HG03571 (cell line): ENCODE measurements around the gene OTOR.

ENCODE experiments used
- ATAC-seq: cut with Tn5 transposase; IDR thresholded peaks from one replicate; pipeline ENCODE4 v1.9.1; 2021; ENCODE audit not compliant: unreplicated experiment

Gene OTOR

GRCh38 chr20:16747291-16747811 is 807 bp upstream of the OTOR start:
- no peak for ATAC-seq

GRCh38 chr20:16749573-16749972 is 1.4 kb downstream of the OTOR start:
- no peak for ATAC-seq

GRCh38 chr20:16752082-16752481 is 3.9 kb downstream of the OTOR start:
- ATAC-seq: no peak

DNA sequence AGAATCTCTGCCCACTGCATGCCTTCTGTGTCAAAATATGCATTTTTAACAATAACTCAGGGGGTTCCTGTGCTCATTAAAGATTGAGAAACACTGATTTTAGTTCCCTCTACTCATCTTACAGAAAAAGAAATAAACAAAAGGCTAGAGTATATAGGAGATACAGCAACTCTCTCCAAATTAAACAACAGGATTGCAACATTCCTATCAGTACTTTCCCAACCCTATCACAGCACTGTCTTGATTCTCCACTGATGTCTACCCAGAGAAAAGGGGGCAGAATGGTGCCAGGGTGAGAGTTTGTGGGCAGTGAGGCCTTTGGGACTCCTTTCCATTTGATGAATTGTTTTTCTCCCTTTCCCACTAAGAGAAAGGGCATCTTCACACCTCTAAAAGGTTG is 4.7 kb downstream of the OTOR start:
- ATAC-seq: no peak

DNA sequence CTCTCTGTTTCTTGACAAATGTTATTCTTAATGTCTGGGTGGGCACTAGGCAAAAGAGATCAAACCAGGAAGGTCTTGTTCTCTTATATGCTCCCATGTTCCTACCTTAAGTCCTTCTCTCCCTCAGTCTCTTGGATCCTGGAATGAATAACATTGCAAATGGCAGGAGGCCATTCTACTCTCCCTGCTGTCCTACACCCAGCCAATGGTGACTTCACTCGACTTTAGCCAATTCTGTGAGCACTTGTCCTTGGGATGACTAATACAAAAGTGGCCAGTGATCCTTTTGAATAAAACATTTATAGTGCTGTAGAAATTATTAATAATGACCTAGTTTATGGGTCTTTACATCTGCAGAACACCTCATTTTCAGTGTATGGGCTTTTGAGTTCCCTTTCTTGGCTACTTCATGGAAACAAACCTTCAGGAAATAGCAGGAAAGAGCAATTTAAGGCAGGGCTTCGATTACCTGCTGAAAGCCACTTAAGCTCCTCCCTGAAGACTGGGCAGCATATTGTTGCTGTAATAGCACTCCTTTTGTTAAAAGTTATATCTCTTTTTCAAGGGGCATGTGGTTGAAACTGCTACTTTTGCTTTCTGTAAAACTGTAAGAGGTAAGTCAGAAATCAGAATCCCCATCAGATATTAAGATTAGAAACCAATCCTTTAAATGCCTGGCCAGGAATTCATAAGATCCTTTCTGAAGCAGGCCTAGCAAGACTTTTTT is 10.5 kb downstream of the OTOR start:
- ATAC-seq: no peak

- no peak for ATAC-seq
Observed at GRCh38 chr20:16759181-16759563, 11.0 kb downstream of the OTOR start.

DNA sequence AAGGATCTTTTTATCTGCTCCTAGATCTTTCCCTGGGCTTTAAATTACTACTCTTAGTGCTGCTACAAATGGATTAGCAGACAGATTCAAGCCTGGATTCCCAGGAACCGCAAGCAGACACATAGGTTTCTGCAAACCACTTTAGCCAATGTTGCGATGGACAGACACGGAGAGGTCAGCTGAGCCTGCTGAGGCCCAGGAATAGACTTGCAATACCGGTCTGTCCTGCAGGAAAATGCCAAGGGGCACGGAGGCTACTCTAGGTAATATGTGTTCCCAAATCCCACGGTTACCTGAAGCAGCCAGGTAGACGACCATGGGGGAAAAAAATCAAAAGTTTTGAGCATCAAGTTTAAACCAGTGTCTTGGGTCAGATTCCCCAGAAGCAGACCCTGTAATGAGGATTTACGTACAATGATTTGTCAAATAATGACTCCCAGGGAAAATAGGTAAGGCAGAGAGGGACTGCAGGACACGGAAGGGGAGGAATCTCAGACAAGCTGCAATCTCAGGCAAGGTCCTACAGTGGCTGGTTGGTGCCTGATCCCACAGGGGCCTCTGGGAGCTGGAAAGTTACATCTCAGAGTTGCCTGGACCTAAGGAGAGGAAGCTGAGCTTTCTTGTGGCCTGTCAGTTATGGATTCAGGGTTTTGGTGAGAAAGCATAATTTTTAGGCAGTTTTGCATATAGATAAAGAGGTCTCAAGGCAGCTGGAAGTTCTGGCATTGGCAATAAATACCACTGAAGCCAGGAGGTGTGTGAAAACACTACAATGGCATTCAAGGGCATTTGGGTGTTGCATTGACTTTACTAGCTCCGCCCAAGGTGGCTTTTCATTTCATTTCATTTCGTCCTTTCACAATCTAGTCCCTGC is 12.5 kb downstream of the OTOR start:
- ATAC-seq: no peak

- peak; percentile 67 for ATAC-seq
Observed at GRCh38 chr20:16761305-16761829, 13.2 kb downstream of the OTOR start.

GRCh38 chr20:16764560-16764959 is 16.4 kb downstream of the OTOR start:
- no peak for ATAC-seq

GRCh38 chr20:16771213-16771612 is 23.1 kb downstream of the OTOR start:
- ATAC-seq: no peak

- ATAC-seq: no peak
Observed at GRCh38 chr20:16775961-16776360, 27.8 kb downstream of the OTOR start.

GRCh38 chr20:16777126-16777525 is 29.0 kb downstream of the OTOR start:
- no peak for ATAC-seq

DNA sequence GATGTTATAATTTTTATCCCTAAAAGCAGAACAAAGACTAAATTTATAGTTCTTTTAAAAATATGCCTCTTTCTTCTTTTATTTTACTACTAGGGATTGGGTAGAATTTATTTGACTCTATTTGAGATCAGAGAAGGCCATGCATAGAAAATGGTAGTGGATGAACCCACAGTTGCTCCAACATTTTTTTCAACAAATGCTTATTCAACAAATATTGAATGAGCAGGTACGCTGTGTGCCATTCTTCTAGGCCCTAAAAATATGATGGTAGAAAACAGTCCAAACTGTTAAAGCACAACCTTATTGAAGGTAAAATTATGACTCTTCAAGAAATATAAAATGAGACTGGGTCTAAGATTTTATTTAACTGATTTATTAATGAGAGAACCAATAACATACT is 30.0 kb downstream of the OTOR start:
- no peak for ATAC-seq

GRCh38 chr20:16781496-16781895 is 33.3 kb downstream of the OTOR start:
- no peak for ATAC-seq

- no peak for ATAC-seq
Observed at GRCh38 chr20:16785226-16785625, 37.1 kb downstream of the OTOR start.
